Stimulated activated memory B cell treated with anti-CD40 and anti-IgM and Interleukin-4, amounts not matched to agents 10 μg/mL and 1 μg/mL and 100 μg/mL, for 72 hours (primary cell): ENCODE measurements around the gene ATP6V0A4.

Experiments used
- ATAC-seq: fragments of 150-1000 bp; cut with Tn5 transposase; 2 replicates; pipeline ENCODE4 v1.10.0; 2021
- H3K27ac Mint-ChIP-seq: one replicate; pipeline ENCODE4 v1.8.0; 2022; ENCODE audit warnings: mild to moderate bottlenecking, mixed read lengths
- H3K27me3 Mint-ChIP-seq: one replicate; pipeline ENCODE4 v1.8.0; 2022; ENCODE audit warnings: mixed read lengths
- H3K36me3 Mint-ChIP-seq: one replicate; pipeline ENCODE4 v1.8.0; 2022; ENCODE audit warnings: mixed read lengths
- H3K4me1 Mint-ChIP-seq: one replicate; pipeline ENCODE4 v1.8.0; 2022; ENCODE audit warnings: mixed read lengths
- H3K4me3 Mint-ChIP-seq: one replicate; pipeline ENCODE4 v1.8.0; 2022; ENCODE audit warnings: mild to moderate bottlenecking, moderate library complexity, mixed read lengths
- H3K9me3 Mint-ChIP-seq: one replicate; pipeline ENCODE4 v1.8.0; 2022; ENCODE audit warnings: mixed read lengths

The ATP6V0A4 gene

DNA sequence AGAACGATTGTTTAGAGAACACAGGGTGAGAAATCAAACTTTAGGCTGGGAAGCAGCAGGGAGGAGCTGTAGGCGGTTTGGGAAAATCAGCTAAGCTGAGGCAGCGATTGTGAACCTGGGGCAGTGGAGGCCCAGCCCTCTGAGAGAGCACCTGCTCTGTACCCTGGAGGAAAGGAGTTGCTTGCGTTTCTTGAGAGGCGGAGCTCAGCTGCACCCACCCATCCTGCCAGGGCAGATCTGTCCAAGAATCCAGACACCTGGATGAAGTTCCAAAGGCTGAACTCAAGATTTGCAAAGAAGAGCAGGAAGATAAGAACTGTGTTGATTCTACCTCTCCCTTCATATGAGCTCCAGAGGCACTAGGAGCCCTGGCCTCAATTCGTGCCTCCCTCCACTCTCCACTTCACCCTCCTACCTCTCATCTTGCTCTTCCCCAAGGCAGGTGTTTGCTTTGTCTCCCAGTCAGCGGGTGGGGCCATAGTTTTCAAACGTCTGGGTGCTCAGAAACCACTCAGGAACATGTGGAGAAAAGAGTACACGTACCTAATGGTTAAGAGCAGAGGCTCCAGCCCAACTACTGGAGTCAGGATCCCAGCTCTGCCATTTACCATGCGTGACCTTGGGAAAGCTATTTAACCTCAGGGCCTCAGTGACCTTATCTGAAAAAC lies 21.7 kb downstream of the ATP6V0A4 start:
- Mint-ChIP-seq H3K27ac (no peak overlapping the region), H3K36me3 (no peaks in the 10 kb centered on the region), H3K4me1 (no peaks in the 10 kb centered on the region), H3K9me3 (no peaks in the 10 kb centered on the region), H3K4me3 (no peak overlapping the region), H3K27me3 (peaks cover 12% of the 10 kb centered on the region)
- no peak for ATAC-seq

DNA sequence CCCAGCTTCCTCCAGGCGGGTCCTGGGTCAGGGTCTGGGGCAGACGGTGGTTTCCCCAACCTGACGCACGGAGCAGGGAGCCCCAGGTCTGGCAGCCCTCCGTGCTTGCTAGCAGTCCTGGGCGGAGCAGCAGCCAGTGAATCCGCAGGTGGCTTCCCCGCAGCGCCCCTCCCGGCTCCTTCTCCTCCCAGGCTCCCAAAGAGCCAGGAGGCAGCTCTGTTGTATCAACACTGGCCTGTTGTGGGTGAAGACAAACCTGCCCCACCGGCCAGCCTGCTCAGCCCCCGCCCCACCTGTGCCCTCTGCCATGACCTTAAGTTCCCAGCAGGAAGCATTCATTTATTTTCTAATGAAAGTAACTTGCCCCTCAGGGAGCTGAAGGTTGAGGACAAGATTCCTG lies 24.2 kb downstream of the ATP6V0A4 start:
- H3K9me3 Mint-ChIP-seq, result no peaks in the 10 kb centered on the region
- H3K27ac Mint-ChIP-seq, result no peak overlapping the region
- no peak for ATAC-seq
- H3K4me1 Mint-ChIP-seq, result no peaks in the 10 kb centered on the region
- H3K27me3 Mint-ChIP-seq, result peaks cover 21% of the 10 kb centered on the region
- H3K36me3 Mint-ChIP-seq, result no peaks in the 10 kb centered on the region
- no peak overlapping the region for H3K4me3 Mint-ChIP-seq

DNA sequence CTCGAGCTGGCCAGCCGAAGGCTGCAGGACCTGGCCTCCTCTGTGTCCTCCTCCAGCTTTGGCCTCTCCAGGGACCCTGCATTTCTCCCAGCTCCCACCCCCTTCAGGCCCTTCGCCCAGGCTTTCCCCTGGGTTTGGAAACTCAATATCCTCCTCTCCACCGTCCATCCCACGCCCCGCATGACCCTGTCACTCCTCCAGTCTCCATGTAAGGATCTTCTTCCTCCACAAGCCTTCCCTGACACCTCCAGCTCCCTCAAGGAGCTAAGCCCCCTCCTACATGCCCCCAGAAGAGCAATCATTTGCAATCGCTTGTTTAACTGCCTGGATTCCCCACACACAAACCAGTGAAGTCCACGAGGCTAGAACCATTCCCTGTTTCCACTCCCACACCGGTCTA lies 24.8 kb downstream of the ATP6V0A4 start:
- Mint-ChIP-seq H3K27me3 (peaks cover 21% of the 10 kb centered on the region), H3K4me3 (no peak overlapping the region), H3K9me3 (no peaks in the 10 kb centered on the region), H3K4me1 (no peaks in the 10 kb centered on the region), H3K36me3 (no peaks in the 10 kb centered on the region), H3K27ac (no peak overlapping the region)
- ATAC-seq, result peak; percentile 6

DNA sequence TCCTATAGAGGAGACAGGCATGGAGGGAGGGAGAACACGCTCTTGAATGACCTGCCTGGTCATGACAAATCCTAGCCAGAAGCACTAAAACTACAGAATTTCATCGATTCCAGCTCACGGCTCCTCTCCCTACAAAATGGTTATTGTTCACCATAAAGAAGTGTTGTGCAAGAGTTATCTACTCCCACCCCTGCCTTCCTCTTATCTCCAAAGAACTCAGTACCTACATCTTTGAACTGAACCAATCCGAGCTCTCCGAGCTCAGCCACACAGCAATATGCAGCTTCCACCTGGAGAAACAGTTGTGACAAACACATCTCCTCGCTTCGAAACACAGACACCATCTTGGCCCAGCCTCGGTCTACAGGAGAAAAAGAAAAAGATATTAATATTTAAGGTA lies 27.1 kb downstream of the ATP6V0A4 start:
- Mint-ChIP-seq H3K27ac (no peak overlapping the region), H3K4me1 (no peaks in the 10 kb centered on the region), H3K27me3 (peaks cover 21% of the 10 kb centered on the region), H3K9me3 (no peaks in the 10 kb centered on the region), H3K4me3 (no peak overlapping the region), H3K36me3 (no peaks in the 10 kb centered on the region)
- no peak for ATAC-seq

DNA sequence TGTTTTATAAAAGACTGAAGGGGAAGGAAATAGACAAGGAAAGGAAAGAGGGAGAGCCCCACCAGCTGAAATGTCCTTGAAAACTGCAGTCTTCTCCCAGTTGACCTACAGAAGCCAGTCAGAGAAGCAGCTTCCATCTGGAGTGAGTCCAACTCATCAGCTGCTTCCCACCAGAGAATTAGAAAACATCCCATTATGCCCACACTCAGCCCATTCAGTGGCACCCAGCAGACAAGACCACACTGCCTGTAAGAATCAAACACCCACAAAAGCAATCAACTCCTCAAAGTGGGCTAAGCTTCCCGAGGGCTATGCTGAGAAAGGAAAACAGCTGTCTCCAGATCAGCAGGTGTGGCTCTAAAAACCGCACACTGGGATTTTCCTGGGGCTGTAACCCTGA lies 29.8 kb downstream of the ATP6V0A4 start:
- Mint-ChIP-seq H3K9me3 (no peaks in the 10 kb centered on the region), H3K27me3 (peaks cover 14% of the 10 kb centered on the region), H3K27ac (no peak overlapping the region), H3K36me3 (no peaks in the 10 kb centered on the region), H3K4me1 (no peaks in the 10 kb centered on the region), H3K4me3 (no peak overlapping the region)
- ATAC-seq, result no peak

DNA sequence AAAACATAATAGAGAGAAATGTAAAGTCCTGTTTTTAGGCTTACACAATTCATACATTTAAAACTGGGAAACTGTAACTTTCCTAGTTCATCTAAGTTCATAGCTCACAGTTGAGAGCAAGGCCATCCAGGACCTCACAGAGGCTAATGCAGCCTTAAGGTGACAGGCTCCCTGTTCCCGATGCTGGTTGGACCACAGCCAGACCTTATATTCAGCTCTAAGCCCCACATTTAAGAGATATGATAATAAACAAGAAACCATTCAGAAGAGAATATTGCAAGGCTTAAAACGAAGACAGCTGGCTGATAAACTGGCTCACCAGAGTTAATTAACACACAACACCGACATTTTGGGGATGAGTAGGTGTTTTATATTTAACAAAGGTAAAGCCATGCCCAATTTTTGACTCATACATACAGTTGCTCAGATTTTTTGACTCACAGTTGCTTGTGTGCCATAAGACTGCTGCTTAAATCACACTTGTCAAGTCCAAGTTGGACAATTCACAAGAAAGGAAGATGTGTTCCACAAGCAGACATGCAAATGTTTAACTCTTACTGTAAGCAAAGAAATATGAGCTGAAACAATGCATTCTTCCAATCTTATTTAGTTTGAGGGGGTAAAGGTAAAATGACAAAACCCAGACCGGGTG lies 41.3 kb downstream of the ATP6V0A4 start:
- no peaks in the 10 kb centered on the region for H3K9me3 Mint-ChIP-seq
- peaks cover under 1% of the 10 kb centered on the region for H3K27me3 Mint-ChIP-seq
- no peak overlapping the region for H3K4me3 Mint-ChIP-seq
- no peaks in the 10 kb centered on the region for H3K4me1 Mint-ChIP-seq
- no peaks in the 10 kb centered on the region for H3K36me3 Mint-ChIP-seq
- no peak for ATAC-seq
- H3K27ac Mint-ChIP-seq, result no peak overlapping the region

DNA sequence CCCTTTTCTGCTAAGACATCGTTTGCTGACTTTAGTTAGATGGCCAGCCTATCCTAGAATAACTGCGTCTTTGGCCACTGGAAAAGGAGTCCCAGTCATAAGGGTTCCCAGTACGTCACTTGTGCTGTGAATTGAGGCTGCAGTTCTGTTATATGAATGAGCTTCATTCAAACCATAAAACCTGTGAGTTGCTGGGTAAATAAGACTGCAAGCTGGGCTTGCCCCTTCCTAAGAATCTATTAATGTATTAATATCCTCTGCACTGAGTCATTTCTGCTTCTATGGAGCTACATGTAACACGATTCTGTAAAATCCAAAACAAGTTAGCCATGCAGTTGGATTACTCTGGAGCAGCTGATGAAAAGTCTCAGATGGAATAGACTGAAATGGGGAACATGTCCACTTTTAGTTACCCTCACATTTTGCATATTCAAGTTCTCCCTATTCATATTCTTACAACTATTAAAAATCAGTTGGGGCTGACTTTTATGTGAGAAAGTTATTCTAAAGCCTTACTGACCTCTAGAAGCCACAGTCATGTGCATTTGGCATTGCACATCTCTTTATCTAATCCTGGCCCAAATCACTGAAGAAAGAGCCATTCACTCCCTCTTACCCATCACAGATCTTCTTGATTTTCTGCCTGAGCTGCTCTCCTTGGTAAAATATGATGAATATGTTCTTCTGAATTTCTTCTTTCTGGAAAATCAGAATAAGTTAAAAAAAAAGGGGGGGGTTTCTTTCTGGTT lies 42.0 kb downstream of the ATP6V0A4 start:
- H3K4me1 Mint-ChIP-seq, result no peaks in the 10 kb centered on the region
- no peaks in the 10 kb centered on the region for H3K36me3 Mint-ChIP-seq
- H3K27ac Mint-ChIP-seq, result no peak overlapping the region
- no peaks in the 10 kb centered on the region for H3K9me3 Mint-ChIP-seq
- ATAC-seq, result no peak
- no peak overlapping the region for H3K4me3 Mint-ChIP-seq
- peaks cover 7% of the 10 kb centered on the region for H3K27me3 Mint-ChIP-seq

DNA sequence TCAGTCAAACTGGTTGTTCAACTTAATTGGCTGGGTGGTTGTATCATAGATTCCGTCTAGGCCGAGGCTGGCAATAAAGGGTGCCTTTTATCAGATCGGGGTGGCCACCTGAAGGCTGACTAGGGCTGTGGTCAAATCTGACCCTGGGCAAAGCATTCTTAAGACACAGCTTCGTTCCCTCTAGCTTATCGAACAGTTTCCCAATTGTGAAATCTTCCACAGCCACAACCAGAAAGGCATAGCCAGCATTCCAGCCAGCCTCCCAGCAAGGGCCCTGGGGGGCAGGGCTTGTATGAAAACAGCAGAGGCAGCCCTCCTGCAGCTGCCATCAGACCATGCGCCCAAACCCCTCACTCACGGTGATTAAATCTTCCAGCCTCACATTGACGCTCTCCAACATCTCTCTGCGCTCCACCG lies 42.7 kb downstream of the ATP6V0A4 start:
- Mint-ChIP-seq H3K27ac (no peak overlapping the region), H3K9me3 (no peaks in the 10 kb centered on the region), H3K27me3 (peaks cover 14% of the 10 kb centered on the region), H3K4me3 (no peak overlapping the region), H3K36me3 (no peaks in the 10 kb centered on the region), H3K4me1 (no peaks in the 10 kb centered on the region)
- no peak for ATAC-seq

DNA sequence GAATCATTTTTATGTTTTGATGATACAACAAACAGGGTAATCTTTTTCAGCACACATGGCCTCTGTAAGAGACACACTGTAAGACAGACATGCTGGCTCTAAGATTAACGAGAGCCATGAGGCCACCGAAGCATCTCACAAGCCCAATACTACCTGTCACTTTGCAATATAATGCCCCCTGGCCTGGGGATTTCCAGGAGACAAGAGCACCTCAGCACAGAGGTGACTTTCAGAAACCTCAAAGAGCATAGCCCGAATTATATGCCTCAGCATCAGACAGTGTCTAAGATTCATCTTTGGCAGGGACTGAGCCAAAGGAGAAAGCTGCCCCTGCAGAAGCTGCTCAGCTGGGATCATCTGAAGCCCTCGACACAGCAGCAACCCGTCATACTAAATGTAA lies 44.4 kb downstream of the ATP6V0A4 start:
- Mint-ChIP-seq H3K27ac (no peak overlapping the region), H3K27me3 (peaks cover 26% of the 10 kb centered on the region), H3K9me3 (no peaks in the 10 kb centered on the region), H3K4me1 (no peaks in the 10 kb centered on the region), H3K36me3 (no peaks in the 10 kb centered on the region), H3K4me3 (no peak overlapping the region)
- no peak for ATAC-seq

DNA sequence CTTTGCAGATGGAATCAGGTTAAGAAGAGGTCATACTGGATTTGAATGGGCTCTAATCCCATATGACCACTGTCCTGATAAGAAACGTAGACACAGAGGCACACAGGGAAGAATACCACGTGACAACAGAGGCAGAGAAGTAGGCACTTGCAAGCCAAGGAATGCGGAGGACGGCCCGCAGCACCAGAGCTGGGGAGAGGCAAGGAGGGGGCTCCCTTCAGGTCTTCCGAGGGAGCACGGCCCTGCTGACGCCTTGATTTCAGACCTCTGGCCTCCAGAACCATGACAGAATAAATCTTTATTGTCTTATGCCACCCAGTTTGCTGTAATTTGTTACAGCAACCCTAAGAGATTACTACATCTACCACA lies 44.9 kb downstream of the ATP6V0A4 start:
- Mint-ChIP-seq H3K9me3 (no peaks in the 10 kb centered on the region), H3K27ac (no peak overlapping the region)

DNA sequence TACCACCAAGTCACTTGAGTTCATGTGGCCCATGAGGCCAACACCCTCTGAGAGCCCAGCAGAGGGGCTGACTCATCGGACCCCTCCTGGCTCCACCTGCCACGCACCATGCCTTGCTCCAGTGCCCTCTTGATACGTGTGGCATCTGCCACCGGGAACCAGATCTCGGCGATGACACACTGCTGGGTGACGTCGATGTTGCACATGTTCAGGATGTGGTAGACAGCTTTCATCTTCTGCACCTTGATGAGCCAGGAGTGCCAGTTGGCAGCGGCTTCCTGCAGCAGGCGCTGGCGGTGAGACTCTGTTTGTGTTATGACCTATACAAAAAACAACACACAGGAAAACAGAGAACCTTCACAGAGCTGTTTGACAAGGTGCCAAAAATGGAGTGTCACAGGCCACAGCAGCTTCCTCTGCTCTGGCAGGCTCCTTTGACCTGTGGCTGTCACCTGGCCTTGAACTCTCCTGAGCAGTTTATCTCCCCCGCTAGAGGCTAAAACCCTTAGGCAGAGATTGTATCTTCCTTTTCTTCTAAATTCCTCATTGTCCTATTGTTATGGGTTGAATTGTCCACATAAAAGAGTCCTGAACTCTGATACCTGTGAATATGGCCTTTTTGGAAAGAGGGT lies 45.4 kb downstream of the ATP6V0A4 start:
- no peaks in the 10 kb centered on the region for H3K36me3 Mint-ChIP-seq
- no peak overlapping the region for H3K27ac Mint-ChIP-seq
- no peaks in the 10 kb centered on the region for H3K9me3 Mint-ChIP-seq
- H3K27me3 Mint-ChIP-seq, result peaks cover 26% of the 10 kb centered on the region
- no peak overlapping the region for H3K4me3 Mint-ChIP-seq
- peak; percentile 61 for ATAC-seq
- H3K4me1 Mint-ChIP-seq, result no peaks in the 10 kb centered on the region

More for the DNA sequence above, 44.9 kb downstream of the ATP6V0A4 start:
- no peaks in the 10 kb centered on the region for H3K4me1 Mint-ChIP-seq
- H3K36me3 Mint-ChIP-seq, result no peaks in the 10 kb centered on the region
- no peak for ATAC-seq
- peaks cover 26% of the 10 kb centered on the region for H3K27me3 Mint-ChIP-seq
- H3K4me3 Mint-ChIP-seq, result no peak overlapping the region

DNA sequence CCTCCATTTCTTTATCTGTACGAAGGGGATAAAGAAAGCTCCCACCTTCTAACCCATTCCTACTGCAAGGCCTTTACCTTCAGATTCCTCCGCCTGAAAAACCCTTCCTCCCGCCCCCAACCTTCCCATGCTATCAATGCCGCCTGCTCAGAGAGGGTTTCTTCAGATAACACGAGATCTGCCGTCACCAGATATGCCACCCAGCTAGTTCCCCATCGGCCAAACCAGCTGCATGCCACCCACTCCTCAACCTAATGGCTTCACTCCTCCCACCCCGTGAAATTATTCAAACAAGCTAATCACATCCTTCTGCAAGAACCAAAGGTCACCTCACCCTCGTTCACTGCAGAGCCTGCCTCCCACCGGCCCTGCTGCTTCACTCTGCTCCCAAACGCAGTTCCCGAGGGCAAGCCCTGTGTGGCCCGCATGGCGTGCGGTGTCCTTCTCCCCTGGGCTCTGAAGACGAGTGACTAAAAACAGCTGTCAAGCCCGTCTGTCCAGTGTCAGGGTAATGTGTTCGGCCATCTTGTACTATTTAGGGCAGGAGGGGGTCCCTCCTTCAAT lies 47.0 kb downstream of the ATP6V0A4 start:
- Mint-ChIP-seq H3K36me3 (no peaks in the 10 kb centered on the region), H3K4me3 (no peak overlapping the region), H3K27me3 (peaks cover 26% of the 10 kb centered on the region), H3K27ac (no peak overlapping the region), H3K4me1 (no peaks in the 10 kb centered on the region), H3K9me3 (no peaks in the 10 kb centered on the region)
- ATAC-seq, result no peak

DNA sequence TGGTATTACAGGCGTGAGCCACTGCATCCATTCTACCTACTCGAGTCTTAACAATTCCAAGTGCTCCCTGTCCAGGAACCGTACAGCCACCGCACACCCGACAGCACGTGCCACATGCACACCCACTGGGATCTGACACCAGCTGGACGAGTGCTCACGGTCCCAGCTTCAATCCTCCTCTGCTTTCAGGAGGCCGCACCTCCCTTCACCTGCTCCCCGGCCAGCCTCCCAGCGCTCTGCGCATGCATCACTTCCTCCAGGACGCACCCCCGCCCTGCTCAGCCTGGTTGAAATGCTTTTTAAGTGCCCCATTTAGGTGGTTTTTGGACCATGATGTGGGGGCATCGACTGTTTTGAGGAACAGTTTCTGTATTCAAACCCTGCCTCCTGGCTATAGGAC lies 47.5 kb downstream of the ATP6V0A4 start:
- H3K4me1 Mint-ChIP-seq, result no peaks in the 10 kb centered on the region
- H3K4me3 Mint-ChIP-seq, result no peak overlapping the region

DNA sequence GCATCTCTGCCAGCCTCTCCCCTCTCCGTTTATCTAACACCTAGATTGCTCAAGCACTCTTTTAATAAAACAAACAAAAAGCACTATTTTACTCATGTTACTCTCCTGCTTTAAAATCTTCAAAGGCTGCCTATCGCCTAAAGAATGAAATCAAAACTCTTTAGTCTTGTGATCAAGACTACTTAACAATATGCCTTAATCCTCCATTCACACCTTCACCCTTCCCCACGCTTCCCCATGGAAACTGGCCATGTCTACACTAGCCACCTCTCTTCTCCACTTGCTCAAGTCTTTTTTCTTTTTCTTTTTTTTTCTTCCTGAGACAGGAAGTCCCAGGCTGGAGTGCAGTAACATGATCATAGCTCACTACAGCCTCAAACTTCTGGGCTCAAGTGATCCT lies 48.0 kb downstream of the ATP6V0A4 start:
- Mint-ChIP-seq H3K4me3 (no peak overlapping the region), H3K9me3 (no peaks in the 10 kb centered on the region), H3K27ac (no peak overlapping the region), H3K27me3 (peaks cover 26% of the 10 kb centered on the region), H3K36me3 (no peaks in the 10 kb centered on the region), H3K4me1 (no peaks in the 10 kb centered on the region)
- ATAC-seq, result no peak

More for the DNA sequence above, 47.5 kb downstream of the ATP6V0A4 start:
- H3K27me3 Mint-ChIP-seq, result peaks cover 26% of the 10 kb centered on the region
- H3K9me3 Mint-ChIP-seq, result no peaks in the 10 kb centered on the region
- no peaks in the 10 kb centered on the region for H3K36me3 Mint-ChIP-seq
- no peak for ATAC-seq
- H3K27ac Mint-ChIP-seq, result no peak overlapping the region

DNA sequence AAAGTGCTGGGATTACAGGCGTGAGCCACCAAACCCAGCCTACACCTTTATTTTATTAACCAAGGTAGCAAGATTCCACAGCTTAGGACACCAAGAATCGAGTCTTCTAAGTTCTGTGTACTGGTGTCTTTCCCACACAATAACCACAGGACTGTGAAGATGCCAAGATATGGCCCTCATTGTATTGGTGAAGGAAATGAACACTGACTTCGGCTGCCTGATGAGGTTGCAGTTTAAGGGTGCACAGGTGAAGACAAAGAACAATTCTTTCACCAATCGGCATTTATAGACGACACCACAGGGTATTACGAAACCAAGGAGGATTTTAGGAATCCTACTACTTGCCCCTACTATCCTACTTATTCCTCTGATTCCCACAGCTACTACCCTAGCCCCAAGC lies 49.3 kb downstream of the ATP6V0A4 start:
- Mint-ChIP-seq H3K27ac (no peak overlapping the region), H3K9me3 (no peaks in the 10 kb centered on the region), H3K36me3 (no peaks in the 10 kb centered on the region), H3K4me1 (no peaks in the 10 kb centered on the region), H3K27me3 (peaks cover 26% of the 10 kb centered on the region), H3K4me3 (no peak overlapping the region)
- no peak for ATAC-seq
